NB4 (cell line): ENCODE data around the gene ALG2.

ENCODE experiments used
- DNase-seq: peaks from one replicate; pipeline ENCODE4 v3.0.0; 2010; ENCODE audit warnings: low read depth
- H3K4me3 ChIP-seq: one replicate; pipeline ENCODE4 v1.5.1; 2011; ENCODE audit warnings: mild to moderate bottlenecking, low read depth, low read length, moderate library complexity
- MYC ChIP-seq: IDR thresholded peaks from 2 replicates; pipeline ENCODE4 v1.6.1; 2011; ENCODE audit warnings: low read depth, low read length
- POLR2A ChIP-seq: IDR thresholded peaks from 2 replicates; pipeline ENCODE4 v1.6.1; 2011; ENCODE audit warnings: mild to moderate bottlenecking; ENCODE audit not compliant: insufficient read length; ENCODE audit errors: extremely low read depth
- TF ChIP-seq, protein P1 (sequence below): IDR thresholded peaks from 2 replicates; pipeline ENCODE4 v1.6.1; 2011; ENCODE audit warnings: low read depth, low read length
- TF ChIP-seq, protein P2 (sequence below): IDR thresholded peaks from one replicate; pipeline ENCODE4 v1.5.1; 2012; ENCODE audit warnings: low read depth, low read length

Gene ALG2

GRCh38 chr9:99190597-99191283 is 31.0 kb downstream of the ALG2 start:
- no peak overlapping the region for H3K4me3 ChIP-seq
- TF ChIP-seq, protein P1, sequence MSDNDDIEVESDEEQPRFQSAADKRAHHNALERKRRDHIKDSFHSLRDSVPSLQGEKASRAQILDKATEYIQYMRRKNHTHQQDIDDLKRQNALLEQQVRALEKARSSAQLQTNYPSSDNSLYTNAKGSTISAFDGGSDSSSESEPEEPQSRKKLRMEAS, result no peak
- TF ChIP-seq MYC, result no peak
- DNase-seq, result no peak

- DNase-seq, result no peak
- TF ChIP-seq MYC, result no peak
- TF ChIP-seq, protein P1, result no peak
- no peak for TF ChIP-seq POLR2A
- TF ChIP-seq, protein P2, sequence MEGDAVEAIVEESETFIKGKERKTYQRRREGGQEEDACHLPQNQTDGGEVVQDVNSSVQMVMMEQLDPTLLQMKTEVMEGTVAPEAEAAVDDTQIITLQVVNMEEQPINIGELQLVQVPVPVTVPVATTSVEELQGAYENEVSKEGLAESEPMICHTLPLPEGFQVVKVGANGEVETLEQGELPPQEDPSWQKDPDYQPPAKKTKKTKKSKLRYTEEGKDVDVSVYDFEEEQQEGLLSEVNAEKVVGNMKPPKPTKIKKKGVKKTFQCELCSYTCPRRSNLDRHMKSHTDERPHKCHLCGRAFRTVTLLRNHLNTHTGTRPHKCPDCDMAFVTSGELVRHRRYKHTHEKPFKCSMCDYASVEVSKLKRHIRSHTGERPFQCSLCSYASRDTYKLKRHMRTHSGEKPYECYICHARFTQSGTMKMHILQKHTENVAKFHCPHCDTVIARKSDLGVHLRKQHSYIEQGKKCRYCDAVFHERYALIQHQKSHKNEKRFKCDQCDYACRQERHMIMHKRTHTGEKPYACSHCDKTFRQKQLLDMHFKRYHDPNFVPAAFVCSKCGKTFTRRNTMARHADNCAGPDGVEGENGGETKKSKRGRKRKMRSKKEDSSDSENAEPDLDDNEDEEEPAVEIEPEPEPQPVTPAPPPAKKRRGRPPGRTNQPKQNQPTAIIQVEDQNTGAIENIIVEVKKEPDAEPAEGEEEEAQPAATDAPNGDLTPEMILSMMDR, result no peak
- H3K4me3 ChIP-seq, result no peak overlapping the region
These were observed 31.7 kb downstream of the ALG2 start for GRCh38 chr9:99189887-99190596.

GRCh38 chr9:99189186-99189585 is 32.6 kb downstream of the ALG2 start:
- no peak for DNase-seq
- H3K4me3 ChIP-seq, result no peak overlapping the region
- TF ChIP-seq POLR2A, result no peak
- TF ChIP-seq, protein P1, result no peak
- TF ChIP-seq, protein P2, result no peak
- TF ChIP-seq MYC, result no peak

GRCh38 chr9:99187311-99187710 is 34.4 kb downstream of the ALG2 start:
- TF ChIP-seq, protein P1, result no peak
- TF ChIP-seq, protein P2, result no peak
- TF ChIP-seq POLR2A (no peak), MYC (no peak)
- H3K4me3 ChIP-seq, result no peak overlapping the region
- no peak for DNase-seq

DNA sequence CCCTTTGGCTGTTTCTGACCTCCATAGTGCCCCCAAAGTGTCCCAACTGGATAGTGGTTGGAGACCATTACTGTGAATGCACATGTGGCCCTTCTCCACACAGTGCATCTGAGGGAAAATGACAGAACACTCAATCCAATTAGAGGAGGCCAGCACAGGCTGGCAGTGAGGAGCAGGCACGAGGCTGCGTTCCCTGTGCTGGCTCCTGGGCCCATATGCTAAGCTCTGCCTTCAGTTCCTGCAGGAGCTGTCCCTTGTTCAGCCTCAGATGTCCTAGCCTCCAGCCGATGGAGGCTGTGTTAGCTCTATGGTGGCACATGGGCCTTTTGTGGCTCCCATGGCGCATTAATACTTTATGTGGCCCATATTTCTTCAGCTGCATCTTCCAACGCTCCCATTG is 35.8 kb downstream of the ALG2 start:
- DNase-seq, result no peak
- H3K4me3 ChIP-seq, result no peak overlapping the region
- TF ChIP-seq, protein P2, result no peak
- TF ChIP-seq, protein P1, result no peak
- no peak for TF ChIP-seq MYC
- TF ChIP-seq POLR2A, result no peak

DNA sequence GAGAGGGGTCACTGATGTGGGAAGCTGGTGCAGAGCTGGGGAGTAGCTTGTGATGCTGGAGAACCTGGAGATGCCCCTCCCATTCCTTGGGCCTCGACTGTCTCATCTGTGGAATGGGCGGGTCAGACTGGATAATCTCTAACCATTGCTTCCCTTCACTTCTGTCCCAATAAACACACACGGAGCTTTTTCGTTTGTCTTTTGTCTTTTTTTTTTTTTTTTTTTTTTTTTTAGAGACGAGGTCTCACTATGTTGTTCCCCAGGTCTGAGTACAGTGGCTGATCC is 36.5 kb downstream of the ALG2 start:
- TF ChIP-seq POLR2A, result no peak
- TF ChIP-seq, protein P2, result no peak
- TF ChIP-seq, protein P1, result no peak
- no peak for TF ChIP-seq MYC
- no peak for DNase-seq
- no peak overlapping the region for H3K4me3 ChIP-seq
